LHCN-M2 (cell line): ENCODE measurements around the gene ZNF335. TPM values are rescaled to one million over a fixed set of nuclear protein-coding genes. Genes with fewer than 3 reads are reported as not detected.
"Not testable (repeated sequence)": the region's sequence is repeated elsewhere in the genome, so short reads cannot be mapped to it uniquely, and the experiment has no call there.

Experiments
- DNase-seq: peaks from one replicate; pipeline ENCODE4 v3.0.0-alpha.2; 2012; ENCODE audit warnings: low read depth
- total RNA-seq: library from RNA; depleted of rRNA; stranded (reverse); fragments of >200 nt; gene quantifications from 2 replicates; pipeline ENCODE4 v1.2.3, GENCODE V29; 2014; rRNA removed

ZNF335 gene
- total RNA-seq, 1 experiment from 2014 or later: 15.3 TPM

GRCh38 chr20:45912344-45912682 lies 59.7 kb downstream of the ZNF335 start:
- DNase-seq: no peak

GRCh38 chr20:45911486-45912343 lies 60.3 kb downstream of the ZNF335 start, which contains the start of gene PLTP:
PLTP (minus strand) TSS chr20:45912155; CDS start chr20:45911452, 703 bp downstream.
- DNase-seq: peak; percentile 32

DNA sequence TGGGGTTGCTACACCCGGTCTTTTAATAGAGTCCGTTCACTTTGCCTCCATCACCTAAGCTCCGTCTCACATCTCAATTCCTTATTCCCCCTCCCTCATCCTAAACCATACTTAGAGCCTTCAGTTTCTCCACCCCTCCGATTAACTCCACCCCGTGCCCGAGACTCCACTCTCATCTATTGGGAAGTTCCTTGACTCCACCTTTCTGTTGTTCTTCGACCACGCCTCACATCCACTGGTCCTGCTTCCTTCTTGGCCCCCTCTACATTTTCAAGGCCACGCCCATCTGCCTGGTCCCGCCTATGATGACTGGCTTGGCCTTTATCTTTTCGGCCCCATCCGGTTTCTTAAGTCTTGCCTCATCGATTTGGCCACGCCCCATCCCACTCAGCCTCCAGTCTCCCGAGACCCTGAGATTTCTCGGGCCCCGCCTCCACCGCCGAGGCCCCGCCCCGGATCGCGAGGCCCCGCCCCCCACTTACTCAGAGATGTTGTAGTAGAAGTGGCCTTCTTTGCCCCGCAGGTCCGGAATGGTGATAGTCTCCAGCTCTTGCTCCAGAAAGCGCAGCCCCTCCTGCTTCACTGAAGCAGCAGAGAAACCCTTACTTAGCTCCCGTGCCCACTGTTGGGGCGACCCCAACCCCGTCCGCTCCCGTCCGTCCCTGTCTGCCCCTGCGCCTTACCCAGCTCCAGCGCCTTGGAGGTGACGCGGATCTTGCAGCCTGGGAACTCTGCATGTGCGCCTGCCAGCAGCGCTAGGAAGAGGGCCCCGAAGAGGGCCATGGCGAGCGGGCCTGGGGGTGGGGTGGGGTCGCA lies 61.1 kb downstream of the ZNF335 start:
- DNase-seq: peak; percentile 91

- DNase-seq: no peak
Observed at GRCh38 chr20:45909817-45910669, 62.0 kb downstream of the ZNF335 start.

- DNase-seq: no peak
Observed at GRCh38 chr20:45909336-45909808, 62.6 kb downstream of the ZNF335 start.

- DNase-seq: no peak
Observed at GRCh38 chr20:45908084-45908483, 63.9 kb downstream of the ZNF335 start.

DNA sequence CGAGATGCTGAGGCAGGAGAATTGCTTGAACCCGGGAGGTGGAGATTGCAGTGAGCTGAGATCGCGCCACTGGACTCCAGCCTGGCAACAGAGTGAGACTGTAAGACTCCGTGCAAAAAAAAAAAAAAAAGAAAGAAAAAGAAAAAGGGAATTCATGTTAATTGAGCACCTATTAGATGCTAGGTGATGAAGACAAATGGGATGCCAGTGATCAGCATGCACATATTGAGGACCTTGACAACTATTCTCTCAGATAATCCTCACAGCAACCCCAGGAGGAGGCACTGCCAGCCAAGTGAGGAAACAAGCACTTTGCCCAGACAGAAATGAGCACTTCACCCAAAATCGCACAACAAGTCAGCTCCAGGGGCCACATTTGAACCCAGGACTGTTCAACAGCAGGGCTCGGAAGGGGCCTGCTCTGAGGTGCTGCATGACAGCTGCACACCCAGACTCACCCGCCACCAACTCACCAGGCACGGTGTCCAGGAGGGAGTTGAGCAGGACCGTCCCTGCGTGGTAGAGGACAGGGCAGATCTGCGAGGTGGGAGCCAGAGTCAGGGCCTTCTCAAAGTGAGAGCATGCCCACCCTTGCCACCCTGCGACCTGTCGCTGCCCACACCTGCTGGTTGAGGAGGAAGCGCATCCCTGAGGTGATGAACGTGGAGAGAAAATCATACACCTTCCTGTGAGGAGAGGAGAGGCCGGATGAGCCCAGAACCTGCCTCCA lies 64.6 kb downstream of the ZNF335 start:
- no peak for DNase-seq

DNA sequence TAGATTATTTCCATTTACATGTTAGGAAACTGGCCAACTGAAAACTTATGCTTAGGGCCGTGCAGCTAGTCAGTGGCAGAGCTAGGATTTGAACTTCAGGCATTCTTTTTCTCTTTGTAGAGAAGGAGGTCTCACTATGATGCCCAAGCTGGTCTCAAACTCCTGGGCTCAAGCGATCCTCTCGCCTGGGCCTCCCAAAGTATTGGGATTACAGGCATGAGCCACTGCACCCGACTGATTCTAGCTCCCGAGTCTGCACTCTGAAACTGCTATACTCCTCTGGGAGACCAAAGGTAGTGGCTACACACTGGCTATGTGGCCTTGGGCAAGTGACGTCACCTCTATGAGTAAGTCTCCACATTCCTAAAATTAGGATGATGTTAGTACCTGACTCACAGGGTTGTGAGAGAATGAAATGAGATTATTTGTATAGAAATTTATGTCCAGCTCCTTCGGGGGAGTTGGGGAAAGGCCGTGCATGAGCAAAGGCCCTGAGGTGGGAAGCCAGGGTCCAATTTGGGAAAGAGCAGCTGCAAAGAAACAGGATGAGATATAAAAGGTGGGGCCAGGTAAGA lies 66.4 kb downstream of the ZNF335 start:
- peak; percentile 34 for DNase-seq

- no peak for DNase-seq
Observed at GRCh38 chr20:45904583-45905504, 67.2 kb downstream of the ZNF335 start.

GRCh38 chr20:45902199-45902701 lies 69.8 kb downstream of the ZNF335 start:
- no peak for DNase-seq

- DNase-seq: not testable (repeated sequence)
Observed at GRCh38 chr20:45901332-45901731, 70.7 kb downstream of the ZNF335 start.

DNA sequence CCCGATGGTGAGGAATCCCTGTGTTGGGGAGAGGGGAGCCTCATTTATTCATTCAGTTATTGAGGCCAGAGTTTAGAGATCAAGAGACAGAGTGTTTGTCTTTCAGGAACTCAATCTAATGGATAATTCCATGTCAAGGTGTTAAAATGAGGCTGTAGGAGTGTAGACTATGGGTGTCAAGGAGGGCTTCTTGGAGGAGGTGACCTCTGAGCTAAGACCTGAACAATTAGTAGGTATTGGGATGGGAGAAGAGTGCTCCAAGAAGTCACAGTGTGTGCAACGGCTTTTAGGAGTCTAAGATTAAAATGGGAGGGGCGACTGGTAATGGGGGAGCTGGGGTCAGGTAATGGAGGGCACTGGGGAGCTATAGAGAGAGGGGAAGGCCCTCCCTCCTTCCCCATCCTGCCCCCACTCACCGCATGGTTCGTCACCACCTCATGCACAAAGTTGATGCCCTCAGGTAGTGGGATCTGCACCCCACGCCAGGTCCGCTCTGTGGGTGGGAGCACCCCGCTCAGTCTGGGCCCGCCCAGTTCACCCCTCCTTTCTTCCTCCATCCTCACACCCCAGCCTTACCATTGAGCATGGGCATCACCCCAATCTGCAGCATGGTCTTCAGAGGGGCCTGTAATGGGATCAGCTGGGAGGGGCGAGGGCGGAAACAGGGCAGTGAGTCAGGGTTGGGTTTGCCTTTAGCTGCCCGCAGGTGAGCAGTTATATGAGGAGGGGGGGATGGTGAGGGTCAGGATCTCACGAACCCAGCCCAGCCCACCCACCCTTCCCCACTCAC lies 72.8 kb downstream of the ZNF335 start:
- DNase-seq: no peak

Other genes with a start within 250 kb of the ZNF335 start
- gene SPINT4, start 249.9 kb downstream of the ZNF335 start, total RNA-seq: not detected in 2 replicates
- gene WFDC3, start 180.3 kb downstream of the ZNF335 start, total RNA-seq: 0.51 and 0.75 TPM in 2 replicates
- gene DNTTIP1, start 180.2 kb downstream of the ZNF335 start, total RNA-seq: 22.9 and 35.5 TPM in 2 replicates
- 235 and 279 TPM in 2 replicates for gene UBE2C, start 159.6 kb downstream of the ZNF335 start, total RNA-seq
- gene TNNC2, start 144.9 kb downstream of the ZNF335 start, total RNA-seq: 0.34 and 0.38 TPM in 2 replicates
- gene SNX21, start 138.4 kb downstream of the ZNF335 start, total RNA-seq: 75.8 and 80.3 TPM in 2 replicates
- 39.1 and 46.6 TPM in 2 replicates for gene ACOT8, start 114.8 kb downstream of the ZNF335 start, total RNA-seq
- gene ZSWIM3, start 114.6 kb downstream of the ZNF335 start, total RNA-seq: 3.3 and 4.6 TPM in 2 replicates
- 9.8 and 10.2 TPM in 2 replicates for gene ZSWIM1, start 91.0 kb downstream of the ZNF335 start, total RNA-seq
- gene SPATA25, start 84.6 kb downstream of the ZNF335 start, total RNA-seq: 0.69 and 4.1 TPM in 2 replicates
- gene NEURL2, start 81.0 kb downstream of the ZNF335 start, total RNA-seq: 5.4 and 9.0 TPM in 2 replicates
- 118 and 180 TPM in 2 replicates for gene CTSA, start 80.9 kb downstream of the ZNF335 start, total RNA-seq
- gene PLTP, start 60.0 kb downstream of the ZNF335 start, total RNA-seq: 7.2 and 10.3 TPM in 2 replicates
- 10.2 and 13.6 TPM in 2 replicates for gene PCIF1, start 37.5 kb downstream of the ZNF335 start, total RNA-seq
- gene MMP9, start 36.7 kb upstream of the ZNF335 start, total RNA-seq: not detected in 2 replicates
- gene SLC12A5, start 57.0 kb upstream of the ZNF335 start, total RNA-seq: under 0.01 TPM in 1 of 2 replicates, not detected in the other
- 21.7 and 30.0 TPM in 2 replicates for gene NCOA5, start 117.8 kb upstream of the ZNF335 start, total RNA-seq
- gene CD40, start 146.1 kb upstream of the ZNF335 start, total RNA-seq: 1.2 and 2.6 TPM in 2 replicates